ENCODE measurements around the gene BRMS1. TPM values are rescaled to one million over a fixed set of nuclear protein-coding genes. Genes with fewer than 3 reads are reported as not detected.

Gene BRMS1
- total RNA-seq, 1 experiment from 2014 or later: 80.5 TPM

- no peak for ATAC-seq
- ChIA-PET CTCF (no interaction called here), POLR2A (no interaction called here)
- peaks cover 6% of the 10 kb centered on the region for H3K4me1 ChIP-seq (ENCODE audit: control insufficient read depth, insufficient read depth, low read length)
- intact Hi-C loops (cut with micrococcal nuclease; ENCODE audit: unreplicated experiment): no loop called here
- H3K9me3 ChIP-seq (ENCODE audit: control insufficient read depth, insufficient read depth, low read depth, low read length): no peaks in the 10 kb centered on the region
- TF ChIP-seq POLR2AphosphoS5 (IDR thresholded peaks at IDR 0.05; ENCODE audit: low read depth, low read length): no peak
- TF ChIP-seq TCF7L2 (IDR thresholded peaks at IDR 0.05; ENCODE audit: low read depth, low read length): no peak
- no peak for TF ChIP-seq REST (IDR thresholded peaks at IDR 0.05; ENCODE audit: insufficient read depth in 1 of 2, low read depth in 2 of 2, low read length in 1 of 2)
- no peak for TF ChIP-seq CTCF (IDR thresholded peaks at IDR 0.05)
- no peak for TF ChIP-seq SIN3A (IDR thresholded peaks at IDR 0.05; ENCODE audit: borderline replicate concordance, insufficient read depth, low read depth, low read length)
- DNase-seq (ENCODE audit: low read depth, low spot score): no peak
- H3K27ac ChIP-seq (ENCODE audit: low read length): no peak overlapping the region
- H3K4me3 ChIP-seq (ENCODE audit: low read depth in 2 of 2, low read length in 2 of 2): no peak overlapping the region
- H3K36me3 ChIP-seq (ENCODE audit: control insufficient read depth, insufficient read depth, low read length): no peaks in the 10 kb centered on the region
- no peaks in the 10 kb centered on the region for H3K27me3 ChIP-seq (ENCODE audit: control insufficient read depth, insufficient read depth, low read length)
- in situ Hi-C loops (cut with HindIII; ENCODE audit: low pct_unique_long_range_greater_than_20kb, low sequenced_read_pairs): no loop called here
- BruUV-seq (replicated peaks): no TSS peak
These were observed 50.9 kb downstream of the BRMS1 start for GRCh38 chr11:66293777-66294625.

GRCh38 chr11:66293352-66293751 is 51.6 kb downstream of the BRMS1 start:
- H3K36me3 ChIP-seq (ENCODE audit: control insufficient read depth, insufficient read depth, low read length): no peaks in the 10 kb centered on the region; the same call in 1 of the 2 replicates
- ChIA-PET CTCF (no interaction called here), POLR2A (no interaction called here)
- peaks cover 6% of the 10 kb centered on the region for H3K4me1 ChIP-seq (ENCODE audit: control insufficient read depth, insufficient read depth, low read length)
- BruUV-seq (replicated peaks): no TSS peak
- ATAC-seq (no peak), DNase-seq (ENCODE audit: low read depth, low spot score) (no peak)
- no peak for TF ChIP-seq TCF7L2 (IDR thresholded peaks at IDR 0.05; ENCODE audit: low read depth, low read length)
- TF ChIP-seq POLR2AphosphoS5 (IDR thresholded peaks at IDR 0.05; ENCODE audit: low read depth, low read length): no peak
- no peak for TF ChIP-seq SIN3A (IDR thresholded peaks at IDR 0.05; ENCODE audit: borderline replicate concordance, insufficient read depth, low read depth, low read length)
- no peak for TF ChIP-seq CTCF (IDR thresholded peaks at IDR 0.05)
- TF ChIP-seq REST (IDR thresholded peaks at IDR 0.05; ENCODE audit: insufficient read depth in 1 of 2, low read depth in 2 of 2, low read length in 1 of 2): no peak
- H3K27ac ChIP-seq (ENCODE audit: low read length): no peak overlapping the region
- H3K4me3 ChIP-seq (ENCODE audit: low read depth in 2 of 2, low read length in 2 of 2): no peak overlapping the region
- in situ Hi-C loops (cut with HindIII; ENCODE audit: low pct_unique_long_range_greater_than_20kb, low sequenced_read_pairs) (no loop called here), intact Hi-C loops (cut with micrococcal nuclease; ENCODE audit: unreplicated experiment) (no loop called here)
- no peaks in the 10 kb centered on the region for H3K9me3 ChIP-seq (ENCODE audit: control insufficient read depth, insufficient read depth, low read depth, low read length)
- no peaks in the 10 kb centered on the region for H3K27me3 ChIP-seq (ENCODE audit: control insufficient read depth, insufficient read depth, low read length)
